GM12801 (cell line): ENCODE data around the gene SPPL2B.

Experiments used
- CTCF ChIP-seq: IDR thresholded peaks from one replicate; pipeline ENCODE4 v1.5.1; 2011; ENCODE audit warnings: control low read depth; ENCODE audit not compliant: insufficient read length; ENCODE audit errors: extremely low read depth

Gene SPPL2B

GRCh38 chr19:2315818-2316353 lies 12.6 kb upstream of the SPPL2B start:
- TF ChIP-seq CTCF: no peak

- TF ChIP-seq CTCF: no peak
Observed at GRCh38 chr19:2317300-2317699, 11.2 kb upstream of the SPPL2B start.

GRCh38 chr19:2317756-2318155 lies 10.7 kb upstream of the SPPL2B start:
- no peak for TF ChIP-seq CTCF

GRCh38 chr19:2318923-2319322 lies 9.6 kb upstream of the SPPL2B start:
- no peak for TF ChIP-seq CTCF

- TF ChIP-seq CTCF: no peak
Observed at GRCh38 chr19:2319551-2319950, 8.9 kb upstream of the SPPL2B start.

GRCh38 chr19:2320049-2320448 lies 8.4 kb upstream of the SPPL2B start:
- no peak for TF ChIP-seq CTCF

- TF ChIP-seq CTCF: no peak
Observed at GRCh38 chr19:2320939-2321338, 7.5 kb upstream of the SPPL2B start.
